Loucy (cell line): Measurements from ENCODE around the gene TSSC4.

Source experiments
- CTCF ChIP-seq: fragments of 200-600 bp; sonication (generic); conservative IDR thresholded peaks from 2 replicates; pipeline ENCODE4 v1.5.1; 2014; ENCODE audit warnings: mild to moderate bottlenecking, antibody characterized with exemption, low read length
- EZH2phosphoT487 ChIP-seq: fragments of 200-600 bp; IDR thresholded peaks from 2 replicates; pipeline ENCODE4 v1.6.1; 2018; ENCODE audit warnings: antibody characterized with exemption, mild to moderate bottlenecking, moderate library complexity, borderline replicate concordance

GRCh38 chr11:2409611-2410468 is 9.3 kb downstream of the TSSC4 start:
- TF ChIP-seq CTCF (no peak), EZH2phosphoT487 (no peak)
